ENCODE results near the gene CMTM5. TPM values are rescaled to one million over a fixed set of nuclear protein-coding genes. Genes with fewer than 3 reads are reported as not detected.

The CMTM5 gene
- total RNA-seq, 1 donor from 2014 or later = 2.9 TPM

GRCh38 chr14:23405096-23405495 lies 28.2 kb downstream of the CMTM5 start:
- H3K4me1 ChIP-seq = no peaks in the 10 kb centered on the region
- H3K27ac ChIP-seq = no peak overlapping the region
- H3K36me3 ChIP-seq = no peaks in the 10 kb centered on the region
- no peaks in the 10 kb centered on the region for H3K27me3 ChIP-seq
- no peaks in the 10 kb centered on the region for H3K9me3 ChIP-seq
- no peak for DNase-seq (ENCODE audit: low spot score in 2 of 2)
- H3K4me3 ChIP-seq = no peak overlapping the region
- no peak for TF ChIP-seq CTCF (IDR thresholded peaks at IDR 0.05)
- intact Hi-C loops (cut with DNase I) = no loop called here

- H3K36me3 ChIP-seq = no peaks in the 10 kb centered on the region
- no peaks in the 10 kb centered on the region for H3K4me1 ChIP-seq
- H3K27ac ChIP-seq = no peak overlapping the region
- H3K4me3 ChIP-seq = no peak overlapping the region
- no peaks in the 10 kb centered on the region for H3K9me3 ChIP-seq
- DNase-seq (ENCODE audit: low spot score in 2 of 2) = no peak
- no peak for TF ChIP-seq CTCF (IDR thresholded peaks at IDR 0.05)
- intact Hi-C loops (cut with DNase I) = no loop called here
- H3K27me3 ChIP-seq = no peaks in the 10 kb centered on the region
Measured at GRCh38 chr14:23405516-23406025, 28.7 kb downstream of the CMTM5 start.

GRCh38 chr14:23406244-23406643 lies 29.4 kb downstream of the CMTM5 start:
- TF ChIP-seq CTCF (IDR thresholded peaks at IDR 0.05) = no peak
- H3K36me3 ChIP-seq = no peaks in the 10 kb centered on the region
- H3K27ac ChIP-seq = no peak overlapping the region
- no peak overlapping the region for H3K4me3 ChIP-seq
- no peaks in the 10 kb centered on the region for H3K4me1 ChIP-seq
- no peaks in the 10 kb centered on the region for H3K9me3 ChIP-seq
- no peaks in the 10 kb centered on the region for H3K27me3 ChIP-seq
- DNase-seq (ENCODE audit: low spot score in 2 of 2) = no peak
- intact Hi-C loops (cut with DNase I) = no loop called here

- no peak for TF ChIP-seq CTCF (IDR thresholded peaks at IDR 0.05)
- Histone ChIP-seq H3K36me3 (no peaks in the 10 kb centered on the region), H3K27me3 (no peaks in the 10 kb centered on the region), H3K4me1 (no peaks in the 10 kb centered on the region), H3K9me3 (no peaks in the 10 kb centered on the region), H3K4me3 (no peak overlapping the region), H3K27ac (no peak overlapping the region)
- intact Hi-C loops (cut with DNase I) = no loop called here
- DNase-seq (ENCODE audit: low spot score in 2 of 2) = no peak
Measured at GRCh38 chr14:23406725-23407355, 30.0 kb downstream of the CMTM5 start.

- intact Hi-C loops (cut with DNase I) = no loop called here
- Histone ChIP-seq H3K4me1 (no peaks in the 10 kb centered on the region), H3K9me3 (no peaks in the 10 kb centered on the region), H3K36me3 (no peaks in the 10 kb centered on the region), H3K27me3 (no peaks in the 10 kb centered on the region), H3K4me3 (no peak within 1 kb of the TSS), H3K27ac (no peak within 1 kb of the TSS)
- TF ChIP-seq CTCF (IDR thresholded peaks at IDR 0.05) = no peak
- no peak for DNase-seq (ENCODE audit: low spot score in 2 of 2)
Measured at GRCh38 chr14:23407516-23408306, 30.9 kb downstream of the CMTM5 start, which contains the start of gene MYH6. Gene MYH6, minus strand, starts transcription at chr14:23408273. Its CDS starts 1,050 bp downstream, at chr14:23407223.
